ENCODE results near the gene ETV6.

Gene ETV6

DNA sequence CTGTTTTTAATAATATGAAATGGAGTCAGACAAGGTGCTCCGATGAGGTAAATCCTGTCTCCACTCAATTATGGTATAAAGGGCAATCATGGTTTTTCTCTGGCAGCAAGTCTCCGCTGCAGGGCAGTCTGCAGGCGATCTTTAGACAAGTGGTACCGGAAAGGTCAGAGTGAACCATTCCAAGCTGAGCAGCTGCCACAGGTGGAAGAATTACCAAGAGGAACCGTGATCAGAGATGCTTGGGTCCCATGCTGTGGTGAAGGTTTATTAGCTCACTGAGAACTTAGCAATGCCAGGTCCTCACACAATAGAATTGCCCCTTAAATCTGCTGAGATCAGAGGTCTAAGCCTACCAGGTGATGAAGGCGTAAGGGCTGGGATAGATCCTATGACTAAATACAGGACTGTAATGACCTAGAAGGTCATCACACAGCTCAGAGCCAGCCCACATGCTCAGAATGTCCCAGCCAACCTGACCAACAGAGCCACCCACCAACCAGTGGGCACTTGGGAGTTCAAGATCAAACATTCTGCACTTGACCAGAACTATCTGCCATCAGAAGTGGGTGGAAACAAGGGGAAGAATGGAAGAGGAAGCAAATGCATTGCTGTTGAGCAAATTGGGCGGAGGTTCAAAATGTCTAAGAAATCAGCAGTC, 246.1 kb downstream of the ETV6 start:
- Histone ChIP-seq H4K20me1 (ENCODE audit: insufficient read depth, low read length, poor library complexity, severe bottlenecking) (no peaks in the 10 kb centered on the region), H3K9me2 (replicated peaks; ENCODE audit: low read depth, low read length) (no peaks in the 10 kb centered on the region), H3K9ac (ENCODE audit: low read depth, low read length, poor library complexity, severe bottlenecking) (no peak overlapping the region), H3K4me3 (ENCODE audit: low read length, poor library complexity, severe bottlenecking) (no peak overlapping the region), H2AFZ (ENCODE audit: low read length) (no peak overlapping the region), H3K4me2 (ENCODE audit: low read depth, low read length, poor library complexity, severe bottlenecking) (no peak overlapping the region), H3K4me1 (ENCODE audit: insufficient read depth, low read length, poor library complexity, severe bottlenecking) (peaks cover 11% of the 10 kb centered on the region), H3F3A (ENCODE audit: low read depth) (no peaks in the 10 kb centered on the region), H3K36me3 (ENCODE audit: insufficient read depth, low read length) (peaks cover 26% of the 10 kb centered on the region; the same call in 1 of the 2 replicates), H3K9me3 (ENCODE audit: insufficient read depth, low read depth, low read length) (no peaks in the 10 kb centered on the region), H3K79me2 (ENCODE audit: insufficient read depth, low read length) (no peaks in the 10 kb centered on the region), H3K27me3 (ENCODE audit: insufficient read depth, low read length, poor library complexity, severe bottlenecking) (no peaks in the 10 kb centered on the region)
- TF ChIP-seq, protein P1, sequence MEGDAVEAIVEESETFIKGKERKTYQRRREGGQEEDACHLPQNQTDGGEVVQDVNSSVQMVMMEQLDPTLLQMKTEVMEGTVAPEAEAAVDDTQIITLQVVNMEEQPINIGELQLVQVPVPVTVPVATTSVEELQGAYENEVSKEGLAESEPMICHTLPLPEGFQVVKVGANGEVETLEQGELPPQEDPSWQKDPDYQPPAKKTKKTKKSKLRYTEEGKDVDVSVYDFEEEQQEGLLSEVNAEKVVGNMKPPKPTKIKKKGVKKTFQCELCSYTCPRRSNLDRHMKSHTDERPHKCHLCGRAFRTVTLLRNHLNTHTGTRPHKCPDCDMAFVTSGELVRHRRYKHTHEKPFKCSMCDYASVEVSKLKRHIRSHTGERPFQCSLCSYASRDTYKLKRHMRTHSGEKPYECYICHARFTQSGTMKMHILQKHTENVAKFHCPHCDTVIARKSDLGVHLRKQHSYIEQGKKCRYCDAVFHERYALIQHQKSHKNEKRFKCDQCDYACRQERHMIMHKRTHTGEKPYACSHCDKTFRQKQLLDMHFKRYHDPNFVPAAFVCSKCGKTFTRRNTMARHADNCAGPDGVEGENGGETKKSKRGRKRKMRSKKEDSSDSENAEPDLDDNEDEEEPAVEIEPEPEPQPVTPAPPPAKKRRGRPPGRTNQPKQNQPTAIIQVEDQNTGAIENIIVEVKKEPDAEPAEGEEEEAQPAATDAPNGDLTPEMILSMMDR (conservative IDR thresholded peaks at IDR 0.05; ENCODE audit: low read length): no peak
- no peak for TF ChIP-seq EZH2phosphoT487 (IDR thresholded peaks at IDR 0.05; ENCODE audit: borderline replicate concordance)

DNA sequence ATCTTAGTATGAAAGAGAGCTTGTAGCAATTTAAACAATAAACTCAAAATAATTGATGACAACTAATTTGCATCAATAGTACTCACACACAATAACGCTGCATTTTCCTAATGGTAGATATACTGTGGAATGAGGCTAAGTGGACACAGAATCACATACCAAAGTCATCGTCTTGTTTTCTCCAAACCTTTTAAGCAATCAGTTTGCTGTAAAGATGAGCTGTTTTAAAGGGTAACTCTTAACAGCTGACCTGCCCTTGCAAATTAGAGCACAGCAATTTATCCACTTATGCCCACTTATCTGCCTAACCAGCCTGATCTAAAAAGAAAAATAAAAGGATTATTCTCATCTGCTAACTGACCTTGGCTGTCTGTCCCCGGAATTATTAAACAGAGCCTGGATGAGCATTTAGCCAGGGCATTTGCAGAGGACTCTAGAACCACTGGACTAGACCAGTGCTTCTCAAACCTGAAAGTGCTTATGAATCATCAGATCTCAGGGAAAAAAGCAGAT, 247.0 kb downstream of the ETV6 start:
- H3K9ac ChIP-seq (ENCODE audit: low read depth, low read length, poor library complexity, severe bottlenecking): no peak overlapping the region
- H3K4me2 ChIP-seq (ENCODE audit: low read depth, low read length, poor library complexity, severe bottlenecking): no peak overlapping the region
- H3K27me3 ChIP-seq (ENCODE audit: insufficient read depth, low read length, poor library complexity, severe bottlenecking): no peaks in the 10 kb centered on the region
- no peak overlapping the region for H2AFZ ChIP-seq (ENCODE audit: low read length)
- H3K4me3 ChIP-seq (ENCODE audit: low read length, poor library complexity, severe bottlenecking): no peak overlapping the region
- no peaks in the 10 kb centered on the region for H3F3A ChIP-seq (ENCODE audit: low read depth)
- TF ChIP-seq, protein P1 (conservative IDR thresholded peaks at IDR 0.05; ENCODE audit: low read length): no peak
- no peak for TF ChIP-seq EZH2phosphoT487 (IDR thresholded peaks at IDR 0.05; ENCODE audit: borderline replicate concordance)
- H3K4me1 ChIP-seq (ENCODE audit: insufficient read depth, low read length, poor library complexity, severe bottlenecking): peaks cover 11% of the 10 kb centered on the region
- no peaks in the 10 kb centered on the region for H3K79me2 ChIP-seq (ENCODE audit: insufficient read depth, low read length)
- H3K9me3 ChIP-seq (ENCODE audit: insufficient read depth, low read depth, low read length): no peaks in the 10 kb centered on the region
- H3K36me3 ChIP-seq (ENCODE audit: insufficient read depth, low read length): peaks cover 20% of the 10 kb centered on the region; the same call in 1 of the 2 replicates
- H4K20me1 ChIP-seq (ENCODE audit: insufficient read depth, low read length, poor library complexity, severe bottlenecking): no peaks in the 10 kb centered on the region
- H3K9me2 ChIP-seq (replicated peaks; ENCODE audit: low read depth, low read length): no peaks in the 10 kb centered on the region

DNA sequence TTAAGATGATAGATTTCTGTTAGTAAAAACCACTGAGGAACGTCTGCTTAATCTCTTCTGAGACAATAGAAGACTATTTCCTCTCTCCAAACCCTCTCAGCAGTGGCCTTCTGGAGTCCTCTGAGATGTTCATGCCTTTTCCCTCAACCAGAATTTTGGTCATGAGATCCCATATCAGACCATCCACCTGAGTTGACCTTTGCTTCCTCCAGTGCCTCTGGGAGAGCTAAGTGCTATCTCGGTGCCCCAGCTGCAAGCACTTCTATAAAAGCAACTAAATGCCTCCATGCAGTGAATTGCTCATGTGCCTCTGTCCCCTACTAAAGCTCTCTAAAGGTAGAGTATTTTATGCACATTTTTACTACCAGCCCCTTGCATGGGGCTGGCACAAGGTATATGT, 248.4 kb downstream of the ETV6 start:
- H3K9ac ChIP-seq (ENCODE audit: low read depth, low read length, poor library complexity, severe bottlenecking): no peak overlapping the region
- H3K4me1 ChIP-seq (ENCODE audit: insufficient read depth, low read length, poor library complexity, severe bottlenecking): peaks cover 11% of the 10 kb centered on the region
- H3F3A ChIP-seq (ENCODE audit: low read depth): no peaks in the 10 kb centered on the region
- H3K4me3 ChIP-seq (ENCODE audit: low read length, poor library complexity, severe bottlenecking): no peak overlapping the region
- H3K27me3 ChIP-seq (ENCODE audit: insufficient read depth, low read length, poor library complexity, severe bottlenecking): no peaks in the 10 kb centered on the region
- no peaks in the 10 kb centered on the region for H3K79me2 ChIP-seq (ENCODE audit: insufficient read depth, low read length)
- H3K9me3 ChIP-seq (ENCODE audit: insufficient read depth, low read depth, low read length): no peaks in the 10 kb centered on the region
- TF ChIP-seq, protein P1 (conservative IDR thresholded peaks at IDR 0.05; ENCODE audit: low read length): no peak
- TF ChIP-seq EZH2phosphoT487 (IDR thresholded peaks at IDR 0.05; ENCODE audit: borderline replicate concordance): no peak
- H2AFZ ChIP-seq (ENCODE audit: low read length): no peak overlapping the region
- peaks cover 5% of the 10 kb centered on the region; the same call in 1 of the 2 replicates for H3K36me3 ChIP-seq (ENCODE audit: insufficient read depth, low read length)
- no peaks in the 10 kb centered on the region for H4K20me1 ChIP-seq (ENCODE audit: insufficient read depth, low read length, poor library complexity, severe bottlenecking)
- H3K4me2 ChIP-seq (ENCODE audit: low read depth, low read length, poor library complexity, severe bottlenecking): no peak overlapping the region
- no peaks in the 10 kb centered on the region for H3K9me2 ChIP-seq (replicated peaks; ENCODE audit: low read depth, low read length)
